ENCODE results near the gene SIRT6. TPM values are rescaled to one million over a fixed set of nuclear protein-coding genes. Genes with fewer than 3 reads are reported as not detected.
"Not testable (repeated sequence)": the region's sequence is repeated elsewhere in the genome, so short reads cannot be mapped to it uniquely, and the experiment has no call there.

Gene SIRT6
- total RNA-seq, 2 experiments from 2014 or later = 20.0 to 20.1 TPM

GRCh38 chr19:4161415-4162077, 20.8 kb downstream of the SIRT6 start:
- Mint-ChIP-seq H3K4me1 (ENCODE audit: low read depth) (no peaks in the 10 kb centered on the region), H3K27me3 (ENCODE audit: low read depth) (peaks cover 4% of the 10 kb centered on the region), H3K9me3 (no peaks in the 10 kb centered on the region), H3K36me3 (ENCODE audit: low read depth) (no peaks in the 10 kb centered on the region), H3K27ac (no peak overlapping the region), H3K4me3 (no peak overlapping the region)
- DNase-seq = no peak
- intact Hi-C loops (cut with micrococcal nuclease) = no loop called here
- CTCF ChIA-PET = interaction anchor here (0.7 to 2.4 kb wide), 3 partner anchors 8 to 27 kb away, joined by 3 to 11 read pairs (median 5); no protein-coding TSS in a partner anchor

- H3K27ac Mint-ChIP-seq; H3K9me3 Mint-ChIP-seq; CTCF ChIA-PET; intact Hi-C loops (cut with micrococcal nuclease); H3K4me1 Mint-ChIP-seq (ENCODE audit: low read depth); H3K4me3 Mint-ChIP-seq; H3K36me3 Mint-ChIP-seq (ENCODE audit: low read depth); H3K27me3 Mint-ChIP-seq (ENCODE audit: low read depth); DNase-seq: not testable (repeated sequence)
Measured at GRCh38 chr19:4157971-4158370, 24.4 kb downstream of the SIRT6 start.

GRCh38 chr19:4157164-4157563, 25.2 kb downstream of the SIRT6 start:
- Mint-ChIP-seq H3K4me1 (ENCODE audit: low read depth) (no peaks in the 10 kb centered on the region), H3K27ac (no peak overlapping the region), H3K36me3 (ENCODE audit: low read depth) (no peaks in the 10 kb centered on the region), H3K9me3 (no peaks in the 10 kb centered on the region), H3K4me3 (no peak overlapping the region), H3K27me3 (ENCODE audit: low read depth) (no peaks in the 10 kb centered on the region)
- CTCF ChIA-PET = no interaction called here
- intact Hi-C loops (cut with micrococcal nuclease) = no loop called here
- DNase-seq = no peak

- H3K27ac Mint-ChIP-seq = no peak overlapping the region
Measured at GRCh38 chr19:4154571-4155312, 27.6 kb downstream of the SIRT6 start.

GRCh38 chr19:4152241-4152998, 29.9 kb downstream of the SIRT6 start:
- intact Hi-C loops (cut with micrococcal nuclease) = no loop called here
- no peak for DNase-seq
- H3K36me3 Mint-ChIP-seq (ENCODE audit: low read depth) = no peaks in the 10 kb centered on the region
- H3K4me1 Mint-ChIP-seq (ENCODE audit: low read depth) = no peaks in the 10 kb centered on the region
- CTCF ChIA-PET = no interaction called here
- H3K9me3 Mint-ChIP-seq = no peaks in the 10 kb centered on the region
- peaks cover 5% of the 10 kb centered on the region for H3K27me3 Mint-ChIP-seq (ENCODE audit: low read depth)
- H3K27ac Mint-ChIP-seq = no peak overlapping the region
- H3K4me3 Mint-ChIP-seq = no peak overlapping the region

More at GRCh38 chr19:4154571-4155312, 27.6 kb downstream of the SIRT6 start:
- H3K4me1 Mint-ChIP-seq (ENCODE audit: low read depth) = no peaks in the 10 kb centered on the region
- DNase-seq = no peak
- no peak overlapping the region for H3K4me3 Mint-ChIP-seq
- intact Hi-C loops (cut with micrococcal nuclease) = no loop called here
- no peaks in the 10 kb centered on the region for H3K36me3 Mint-ChIP-seq (ENCODE audit: low read depth)
- CTCF ChIA-PET = interaction anchor here (1.0 to 1.7 kb wide), 2 partner anchors 14 to 15 kb away, joined by 3 to 6 read pairs; no protein-coding TSS in a partner anchor
- H3K9me3 Mint-ChIP-seq = no peaks in the 10 kb centered on the region
- no peaks in the 10 kb centered on the region for H3K27me3 Mint-ChIP-seq (ENCODE audit: low read depth)

GRCh38 chr19:4151623-4152022, 30.7 kb downstream of the SIRT6 start:
- Mint-ChIP-seq H3K4me1 (ENCODE audit: low read depth) (no peaks in the 10 kb centered on the region), H3K4me3 (no peak overlapping the region)

GRCh38 chr19:4149518-4150288, 32.7 kb downstream of the SIRT6 start:
- Mint-ChIP-seq H3K4me3 (no peak overlapping the region), H3K27ac (no peak overlapping the region), H3K4me1 (ENCODE audit: low read depth) (no peaks in the 10 kb centered on the region), H3K27me3 (ENCODE audit: low read depth) (peaks cover 6% of the 10 kb centered on the region), H3K9me3 (no peaks in the 10 kb centered on the region), H3K36me3 (ENCODE audit: low read depth) (no peaks in the 10 kb centered on the region)
- DNase-seq = no peak
- CTCF ChIA-PET = no interaction called here
- intact Hi-C loops (cut with micrococcal nuclease) = no loop called here

More at GRCh38 chr19:4151623-4152022, 30.7 kb downstream of the SIRT6 start:
- H3K9me3 Mint-ChIP-seq = no peaks in the 10 kb centered on the region
- H3K27me3 Mint-ChIP-seq (ENCODE audit: low read depth) = peaks cover 6% of the 10 kb centered on the region
- H3K27ac Mint-ChIP-seq = no peak overlapping the region
- no peak for DNase-seq
- intact Hi-C loops (cut with micrococcal nuclease) = no loop called here
- no peaks in the 10 kb centered on the region for H3K36me3 Mint-ChIP-seq (ENCODE audit: low read depth)
- CTCF ChIA-PET = no interaction called here

- no peak for DNase-seq
- H3K27ac Mint-ChIP-seq = no peak overlapping the region
- intact Hi-C loops (cut with micrococcal nuclease) = loop anchor here (5.0 kb wide), 1 partner anchor 43 kb away; no protein-coding TSS in a partner anchor
- CTCF ChIA-PET = no interaction called here
- H3K9me3 Mint-ChIP-seq = no peaks in the 10 kb centered on the region
- H3K36me3 Mint-ChIP-seq (ENCODE audit: low read depth) = no peaks in the 10 kb centered on the region
- H3K4me1 Mint-ChIP-seq (ENCODE audit: low read depth) = peaks cover 5% of the 10 kb centered on the region
- no peak overlapping the region for H3K4me3 Mint-ChIP-seq
- peaks cover 9% of the 10 kb centered on the region for H3K27me3 Mint-ChIP-seq (ENCODE audit: low read depth)
Measured at GRCh38 chr19:4144666-4145249, 37.6 kb downstream of the SIRT6 start.

GRCh38 chr19:4142916-4143315, 39.4 kb downstream of the SIRT6 start:
- H3K36me3 Mint-ChIP-seq (ENCODE audit: low read depth); CTCF ChIA-PET; H3K4me3 Mint-ChIP-seq; H3K27ac Mint-ChIP-seq; H3K4me1 Mint-ChIP-seq (ENCODE audit: low read depth); H3K9me3 Mint-ChIP-seq; DNase-seq; H3K27me3 Mint-ChIP-seq (ENCODE audit: low read depth): not testable (repeated sequence)
- intact Hi-C loops (cut with micrococcal nuclease) = loop anchor here (5.0 kb wide), 1 partner anchor 44 kb away; no protein-coding TSS in a partner anchor

- no peak overlapping the region for H3K4me3 Mint-ChIP-seq
- peaks cover 8% of the 10 kb centered on the region for H3K4me1 Mint-ChIP-seq (ENCODE audit: low read depth)
- no peak overlapping the region for H3K27ac Mint-ChIP-seq
- DNase-seq = peak; percentile 29
- intact Hi-C loops (cut with micrococcal nuclease) = loop anchor here (1.0 to 5.0 kb wide), 2 partner anchors 47 to 64 kb away; no protein-coding TSS in a partner anchor
- H3K36me3 Mint-ChIP-seq (ENCODE audit: low read depth) = no peaks in the 10 kb centered on the region
- CTCF ChIA-PET = interaction anchor here (0.6 to 3.0 kb wide), 39 partner anchors 9 to 1878 kb away, joined by 3 to 12 read pairs (median 4); partner anchors contain the start of genes PIAS4 and YJU2
- no peaks in the 10 kb centered on the region for H3K9me3 Mint-ChIP-seq
- peaks cover 2% of the 10 kb centered on the region for H3K27me3 Mint-ChIP-seq (ENCODE audit: low read depth)
Measured at GRCh38 chr19:4140237-4140711, 42.1 kb downstream of the SIRT6 start.

- intact Hi-C loops (cut with micrococcal nuclease) = loop anchor here (1.0 to 5.0 kb wide), 3 partner anchors 48 to 154 kb away; partner anchors contain the start of gene EEF2
- no peak overlapping the region for H3K27ac Mint-ChIP-seq
Measured at GRCh38 chr19:4139614-4140236, 42.6 kb downstream of the SIRT6 start.

More at GRCh38 chr19:4139614-4140236, 42.6 kb downstream of the SIRT6 start:
- CTCF ChIA-PET = interaction anchor here (0.6 to 3.0 kb wide), 35 partner anchors 8 to 583 kb away, joined by 3 to 12 read pairs (median 4); partner anchors contain the start of genes MRPL54, PIAS4 and YJU2
- Mint-ChIP-seq H3K4me1 (ENCODE audit: low read depth) (peaks cover 8% of the 10 kb centered on the region), H3K9me3 (no peaks in the 10 kb centered on the region), H3K4me3 (peak overlapping the region; percentile 30), H3K27me3 (ENCODE audit: low read depth) (peaks cover 2% of the 10 kb centered on the region), H3K36me3 (ENCODE audit: low read depth) (no peaks in the 10 kb centered on the region)
- DNase-seq = peak; percentile 95
